NOMO-1 treated with DMSO at 0.1 percent for 48 hours (cell line): ENCODE data around the gene PCED1B.
A peak's percentile ranks its signal among the peaks of the same experiment; 100 is the strongest.
"Not testable (repeated sequence)": the region's sequence is repeated elsewhere in the genome, so short reads cannot be mapped to it uniquely, and the experiment has no call there.

Experiments
- DNase-seq: peaks from one replicate; lab custom pipeline; 2025; ENCODE audit not compliant: unreplicated experiment; lab: John Stamatoyannopoulos, UW

The PCED1B gene

DNA sequence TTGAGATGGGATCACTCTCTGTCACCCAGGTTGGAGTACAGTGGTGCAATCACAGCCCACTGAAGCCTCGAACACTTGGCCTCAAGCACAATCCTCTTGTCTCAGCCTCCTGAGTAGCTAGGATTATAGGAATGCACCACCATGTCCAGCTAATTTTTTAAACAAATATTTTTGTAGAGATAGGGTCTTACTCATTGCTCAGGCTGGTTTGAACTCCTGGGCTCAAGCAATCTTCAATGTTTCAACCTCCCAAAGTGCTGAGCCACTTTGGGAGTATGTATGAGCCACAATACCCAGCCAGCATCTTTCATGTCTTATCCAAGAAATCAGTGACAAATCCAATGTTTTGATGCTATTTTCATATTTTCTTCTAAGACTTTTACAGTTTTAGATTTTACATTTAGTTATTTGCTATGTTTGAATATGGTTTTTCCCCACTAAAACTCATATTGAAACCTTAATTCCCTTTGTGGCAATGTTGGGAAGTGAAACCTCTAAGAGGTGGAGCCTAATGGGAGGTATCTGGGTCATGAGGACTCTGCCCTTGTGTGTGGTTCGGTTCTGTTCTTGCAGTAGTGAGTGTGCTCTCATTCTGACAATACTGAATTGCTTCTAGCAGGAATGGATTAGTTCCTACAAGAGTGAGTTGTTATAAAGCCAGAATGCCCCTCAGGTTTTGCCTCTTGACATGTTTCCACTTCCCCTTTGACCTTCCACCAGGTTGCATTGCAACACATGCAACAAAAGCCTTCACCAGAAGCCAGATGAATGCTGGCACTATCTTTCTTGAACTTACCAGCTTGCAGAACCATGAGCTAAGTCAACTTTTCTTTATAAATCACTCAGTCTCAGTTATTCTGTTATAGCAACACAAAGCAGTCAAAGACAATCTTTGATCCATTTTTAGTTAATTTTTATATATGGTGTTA, 81.2 kb downstream of the PCED1B start:
- peak; percentile 80 for DNase-seq

DNA sequence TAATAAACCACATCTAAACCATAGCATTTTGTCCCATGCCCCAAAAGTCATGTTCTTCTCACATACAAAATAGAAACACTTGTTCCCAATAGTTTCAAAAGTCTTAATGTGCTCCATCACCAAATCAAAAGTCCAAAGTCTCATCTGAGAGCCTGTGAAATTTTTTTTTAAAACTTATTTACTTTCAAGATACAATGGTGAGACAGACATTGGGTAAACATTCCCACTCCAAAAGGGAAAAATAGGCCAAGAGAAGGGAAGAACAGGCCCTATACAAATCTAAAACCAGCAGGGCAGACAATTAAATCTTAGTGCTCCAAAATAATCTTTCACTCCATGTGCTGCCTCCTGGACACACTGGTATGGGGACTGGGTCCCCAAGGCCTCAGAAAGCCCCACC, 84.7 kb downstream of the PCED1B start:
- DNase-seq = no peak

DNA sequence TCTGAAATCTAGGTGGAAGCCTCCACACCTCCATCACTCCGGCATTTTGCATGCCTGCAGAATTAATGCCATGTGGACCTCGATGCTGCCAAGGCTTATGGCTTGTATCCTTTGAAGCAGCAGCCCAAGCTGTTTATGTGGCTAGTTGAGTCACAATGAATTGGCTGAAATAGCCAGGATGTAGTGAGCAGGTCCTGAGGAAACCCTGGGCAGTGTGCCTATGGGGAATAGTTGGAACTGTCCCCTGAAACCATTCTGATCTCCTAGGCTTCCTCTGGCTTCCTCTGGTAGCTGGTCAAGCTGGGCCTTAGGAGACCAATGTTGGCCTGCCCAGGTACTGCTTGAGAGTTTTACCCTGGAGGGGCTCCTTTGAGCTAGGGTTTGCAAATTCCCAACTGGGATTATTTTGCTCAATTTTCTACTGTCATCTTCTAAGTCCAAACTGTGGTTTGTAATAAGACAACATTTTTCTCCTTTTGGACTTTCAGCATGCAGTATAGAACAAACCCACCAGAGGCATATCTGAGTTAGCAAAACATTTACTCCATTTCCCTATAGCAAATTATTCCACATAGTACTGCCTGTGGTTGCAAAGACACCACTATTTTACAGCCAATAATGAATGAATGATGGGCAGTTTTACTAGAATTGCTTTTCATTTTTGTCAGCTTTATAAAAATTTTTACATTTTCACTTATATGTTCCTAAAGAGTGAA, 85.5 kb downstream of the PCED1B start:
- no peak for DNase-seq

DNA sequence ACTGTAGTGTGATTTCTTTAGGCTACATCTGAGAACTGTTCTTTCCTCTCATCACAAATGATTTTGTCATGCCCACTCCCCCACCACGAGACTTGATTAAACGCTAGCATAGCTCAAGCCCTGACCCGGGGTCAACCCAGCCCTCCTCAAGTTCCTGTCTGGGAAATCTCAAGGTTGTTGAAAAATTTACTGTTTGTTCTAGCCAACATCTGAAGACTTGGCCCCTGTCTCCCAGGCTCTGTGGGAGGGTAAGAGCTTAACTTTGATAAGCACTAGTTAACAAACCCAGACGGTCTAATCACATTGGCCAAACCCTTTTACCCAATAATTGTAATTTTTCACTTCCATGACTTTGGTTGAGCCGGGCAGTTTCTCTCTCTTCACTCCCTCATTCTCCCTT, 86.5 kb downstream of the PCED1B start:
- DNase-seq = no peak

DNA sequence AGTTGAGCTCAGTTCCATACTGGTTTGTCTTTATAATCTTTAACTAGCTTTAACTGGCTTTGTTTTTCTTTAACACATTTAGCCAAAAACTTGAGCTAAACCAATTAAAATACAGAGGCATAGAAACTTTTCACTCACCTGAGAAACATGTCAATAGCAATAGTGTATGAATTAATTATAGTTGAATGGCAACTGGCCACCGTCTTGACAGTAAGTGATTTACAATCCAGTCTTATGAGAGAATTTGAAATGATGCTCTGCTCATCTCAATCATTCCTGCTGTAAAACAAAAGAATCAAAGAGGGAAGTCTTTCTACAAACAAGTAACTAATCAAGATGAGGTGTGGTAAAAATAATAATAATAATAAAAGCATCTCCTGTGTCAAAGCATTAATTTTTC, 86.9 kb downstream of the PCED1B start:
- DNase-seq = no peak

DNA sequence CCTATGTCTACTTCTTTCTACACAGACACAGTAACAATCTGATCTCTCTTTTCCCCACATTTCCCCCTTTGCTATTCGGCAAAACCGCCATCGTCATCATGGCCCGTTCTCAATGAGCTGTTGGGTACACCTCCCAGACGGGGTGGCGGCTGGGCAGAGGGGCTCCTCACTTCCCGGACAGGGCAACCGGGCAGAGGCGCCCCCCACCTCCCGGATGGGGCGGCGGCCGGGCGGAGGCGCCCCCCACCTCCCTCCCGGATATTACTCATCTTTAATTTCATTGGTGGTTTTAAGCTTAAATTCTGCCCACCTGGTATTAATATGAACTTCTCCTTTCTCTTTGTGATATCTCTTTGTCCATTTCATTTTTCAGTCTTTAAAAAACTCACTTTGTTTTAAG, 90.9 kb downstream of the PCED1B start:
- DNase-seq = not testable (repeated sequence)

DNA sequence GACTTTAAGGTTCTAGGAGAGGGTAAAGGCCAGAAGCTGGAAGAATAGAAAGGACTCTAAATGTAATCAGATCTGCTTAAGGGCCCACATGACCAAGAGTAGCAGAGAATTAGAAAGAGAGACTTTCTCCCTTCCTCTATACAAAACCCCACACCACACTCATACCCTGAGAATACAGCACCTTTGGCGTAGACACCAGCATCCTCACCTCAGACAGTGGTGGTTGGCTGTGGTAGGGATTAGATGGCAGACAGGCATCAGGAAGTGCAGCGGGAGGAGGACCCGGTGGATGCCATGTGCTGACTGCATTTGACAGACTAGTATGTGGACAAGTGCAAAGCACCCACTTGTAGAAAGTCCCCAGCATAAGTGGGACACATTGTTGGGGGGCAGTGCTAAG, 98.6 kb downstream of the PCED1B start:
- DNase-seq = no peak

DNA sequence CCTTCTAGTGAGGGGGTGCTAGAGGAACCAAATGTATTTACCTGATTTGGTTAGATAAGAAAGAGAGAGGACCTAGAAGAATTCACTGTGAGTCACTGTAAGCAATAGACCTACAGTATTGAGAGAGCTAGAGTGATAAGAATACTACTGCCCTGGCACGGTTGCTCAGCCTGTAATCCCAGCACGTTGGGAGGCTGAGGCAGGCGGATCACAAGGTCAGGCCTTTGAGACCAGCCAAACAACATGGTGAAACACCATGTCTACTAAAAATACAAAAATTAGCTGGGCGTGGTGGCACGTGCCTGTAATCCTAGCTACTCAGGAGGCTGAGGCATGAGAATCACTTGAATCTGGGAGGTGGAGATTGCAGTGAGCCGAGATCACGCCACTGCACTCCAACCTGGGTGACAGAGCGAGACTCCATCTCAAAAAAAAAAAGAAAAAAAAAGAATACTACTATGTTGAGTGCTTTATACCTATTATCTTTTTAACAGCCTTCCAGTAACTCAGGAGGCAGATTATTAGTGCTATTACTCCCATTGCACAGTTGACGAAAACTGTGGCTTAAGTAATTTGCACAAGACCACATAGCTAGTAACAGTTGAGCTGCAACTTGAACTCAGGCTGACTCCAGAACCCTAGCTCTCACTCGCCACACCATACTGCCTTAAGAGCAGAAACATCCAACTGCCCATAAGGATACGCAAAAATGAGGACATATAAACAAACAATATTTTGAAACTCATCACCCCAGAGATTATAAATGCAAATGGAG, 102.9 kb downstream of the PCED1B start:
- not testable (repeated sequence) for DNase-seq

DNA sequence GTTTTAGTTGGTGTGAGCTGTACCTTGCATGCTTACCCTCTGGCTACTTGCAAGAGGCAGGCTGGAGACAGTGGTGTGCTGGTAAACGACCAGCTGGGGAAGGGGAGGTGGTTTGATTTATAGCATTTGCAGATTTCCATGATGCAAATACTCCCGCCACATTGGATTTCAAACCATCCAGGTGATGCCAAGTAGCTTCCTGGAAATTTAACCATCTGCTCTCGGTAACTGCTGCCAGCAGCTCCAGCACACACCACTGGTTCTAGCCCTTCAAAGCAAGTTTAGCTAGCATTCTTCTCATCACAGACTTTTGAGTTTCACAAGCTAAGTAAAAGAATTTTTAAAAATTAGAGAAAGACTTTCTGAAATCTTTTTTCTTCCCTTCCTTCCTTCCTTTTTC, 104.8 kb downstream of the PCED1B start:
- DNase-seq = no peak

DNA sequence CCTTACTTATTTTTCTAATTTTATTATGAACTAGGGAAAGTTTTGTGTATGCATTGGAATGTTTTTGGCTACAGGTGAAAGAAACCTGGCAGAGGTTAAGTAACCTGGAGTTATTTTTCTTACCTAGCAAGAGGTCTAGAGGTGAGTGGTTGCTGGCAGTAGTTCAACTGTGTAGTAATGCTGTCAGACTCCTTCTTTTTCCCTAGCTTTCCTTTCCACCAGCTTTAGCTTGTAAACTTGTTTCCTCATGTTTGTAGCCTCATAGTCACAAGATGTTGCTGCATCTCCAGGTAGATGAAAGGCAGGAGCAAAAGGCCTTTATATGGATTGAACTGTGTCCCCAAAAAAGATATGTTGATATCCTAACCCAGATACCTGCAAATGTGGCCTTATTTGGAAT, 105.4 kb downstream of the PCED1B start:
- DNase-seq = no peak

DNA sequence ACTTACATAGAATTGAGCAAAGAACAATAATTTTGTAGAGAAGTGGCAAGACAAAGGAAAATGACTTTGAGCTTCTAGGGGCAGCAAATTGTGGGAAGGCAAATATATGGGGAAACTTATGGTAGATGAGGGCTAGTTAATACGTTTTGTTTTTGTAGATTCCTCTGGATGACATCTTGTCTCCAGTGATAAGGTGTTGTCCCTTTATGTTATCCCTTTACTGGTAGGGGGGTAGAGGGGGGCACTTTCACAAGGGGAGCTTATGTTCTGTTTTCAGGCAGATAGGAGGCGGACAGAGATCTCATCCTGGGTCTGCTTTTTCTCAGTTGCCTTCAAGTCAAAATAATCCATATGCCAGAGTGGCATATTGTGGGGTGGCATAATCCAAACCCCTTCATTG, 106.8 kb downstream of the PCED1B start:
- DNase-seq = no peak

DNA sequence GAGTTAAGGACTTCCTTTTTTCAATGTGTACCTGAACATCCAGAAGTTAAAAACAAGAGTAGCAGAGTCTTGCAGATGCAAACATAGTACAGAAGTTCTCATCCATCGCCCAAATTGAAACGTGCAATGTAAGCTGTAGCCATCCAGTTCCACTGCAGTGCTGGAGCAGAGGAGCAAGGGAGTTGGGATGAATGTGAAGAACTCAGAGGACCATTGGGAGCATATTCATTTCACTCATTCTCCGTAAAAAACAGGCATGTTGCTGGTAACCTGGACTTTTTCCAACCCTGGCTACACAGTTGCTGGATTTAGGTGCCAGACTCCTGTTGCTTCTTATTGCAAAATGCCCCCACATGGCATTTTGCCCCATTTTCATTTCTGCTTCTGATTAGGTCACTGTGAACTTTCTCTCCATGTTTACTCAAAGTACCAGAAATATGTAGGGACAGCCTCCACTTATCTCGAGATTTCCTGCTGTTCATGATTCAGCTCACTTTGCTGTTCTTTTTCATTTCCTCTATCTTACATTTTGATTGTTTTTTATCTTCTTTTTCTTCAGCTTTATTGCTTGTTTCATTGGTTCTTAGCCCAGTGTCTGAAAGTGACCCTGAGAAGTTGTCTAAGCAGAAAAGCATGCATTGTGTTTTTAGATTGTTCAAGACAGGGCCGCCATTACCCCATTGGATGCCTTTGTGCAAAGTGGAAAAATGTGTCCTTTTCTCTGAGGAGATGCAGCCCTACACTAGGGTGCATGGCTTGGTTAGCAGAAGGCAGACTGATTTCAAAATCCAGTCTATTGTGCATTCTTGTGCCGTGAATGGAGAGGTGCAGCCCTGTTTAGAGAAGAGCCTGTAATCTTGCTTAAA, 109.4 kb downstream of the PCED1B start:
- peak; percentile 28 for DNase-seq

DNA sequence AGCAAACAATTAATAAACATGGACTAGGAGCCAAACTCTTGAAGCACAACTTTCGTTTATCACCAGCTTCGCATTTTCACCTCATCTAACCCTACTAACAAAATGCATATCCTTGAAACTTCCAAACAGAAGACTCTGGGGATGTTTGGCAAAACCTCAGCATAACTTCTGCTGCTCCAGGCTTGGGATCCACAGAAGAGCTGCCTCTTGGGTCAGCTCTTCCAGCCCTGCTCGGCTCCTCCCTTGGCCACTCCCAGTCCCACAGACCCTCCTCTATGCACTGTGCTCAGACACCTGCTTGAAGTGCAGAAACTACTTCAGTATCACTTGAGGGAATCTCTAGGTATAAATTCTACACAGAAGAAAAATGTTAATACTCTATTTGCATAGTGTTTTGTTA, 110.3 kb downstream of the PCED1B start:
- no peak for DNase-seq

DNA sequence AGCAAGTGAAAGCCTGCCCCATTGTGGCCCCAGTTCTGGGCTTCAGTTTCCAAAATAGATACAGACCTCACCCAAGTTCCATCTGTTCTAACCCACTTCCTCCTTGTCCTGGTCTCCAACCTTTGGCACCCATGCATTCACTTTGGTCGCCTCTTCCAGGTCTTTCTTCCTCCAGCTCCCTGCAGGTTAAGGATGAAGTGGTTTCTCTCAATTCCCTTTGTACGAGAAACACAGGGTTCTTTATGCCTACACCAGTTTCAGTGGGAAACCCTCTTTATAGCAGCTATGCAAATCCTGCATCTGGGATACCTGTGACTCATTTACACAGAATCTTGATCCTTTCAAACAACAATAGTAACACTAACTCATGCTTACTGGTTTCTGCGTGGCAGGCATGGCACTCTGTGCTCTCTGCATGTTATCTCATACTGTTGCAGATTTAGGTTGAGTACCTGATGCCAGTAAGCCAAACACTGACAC, 110.9 kb downstream of the PCED1B start:
- no peak for DNase-seq

DNA sequence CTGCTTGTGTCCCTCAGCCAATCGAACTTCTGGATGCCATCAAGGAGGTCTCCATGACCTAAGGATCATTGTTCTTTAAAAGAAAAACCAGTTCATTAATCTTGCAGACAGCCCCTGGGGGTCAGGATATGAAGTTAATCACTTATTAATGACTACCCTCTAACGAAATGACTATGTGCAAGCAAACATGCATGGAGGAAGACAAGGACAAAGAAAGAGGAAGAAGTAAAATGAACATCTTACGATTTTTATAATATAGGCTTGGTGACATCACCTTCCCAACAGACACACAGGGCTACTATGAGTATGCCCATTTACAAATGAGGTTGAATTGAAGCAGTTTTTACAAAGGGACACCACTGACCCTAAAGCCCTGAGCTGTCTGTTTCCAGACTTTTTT, 111.5 kb downstream of the PCED1B start:
- DNase-seq = peak; percentile 75

DNA sequence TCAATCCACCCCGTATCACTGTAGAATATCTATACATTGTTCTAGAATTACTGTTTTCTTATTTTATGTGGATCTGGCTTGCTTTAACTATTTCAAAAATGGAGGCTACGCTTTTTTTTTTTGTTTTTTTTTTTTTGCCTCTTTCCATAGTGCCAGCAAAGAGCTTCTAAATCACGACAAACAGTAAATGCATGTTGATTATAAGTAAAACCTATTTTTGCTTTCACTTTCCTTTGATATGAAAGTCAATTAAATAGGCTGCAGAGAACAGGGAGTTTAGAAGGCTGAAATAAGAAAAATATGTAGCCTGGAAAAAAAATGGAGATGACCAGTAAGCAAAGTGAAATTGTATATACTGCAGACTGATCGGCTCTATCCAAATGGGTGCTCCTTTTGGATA, 112.6 kb downstream of the PCED1B start:
- no peak for DNase-seq

DNA sequence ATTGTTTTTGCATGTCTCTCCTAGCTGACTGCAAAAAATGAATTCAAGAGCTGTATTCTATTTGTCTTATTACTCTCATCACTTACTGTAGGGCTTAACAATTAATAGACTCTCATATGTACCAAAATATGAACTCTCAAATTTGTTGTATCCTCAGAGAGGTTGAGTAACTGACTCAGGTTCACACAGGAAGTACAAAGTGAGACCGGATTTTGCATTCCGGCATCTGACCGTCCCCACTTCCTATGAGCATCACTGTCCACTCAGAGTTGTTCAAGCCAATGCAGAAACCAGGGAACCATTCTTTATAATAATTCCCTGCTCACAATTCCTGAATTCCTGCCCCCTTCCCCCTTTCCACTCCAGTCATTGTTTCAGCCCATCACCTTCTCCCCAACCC, 113.6 kb downstream of the PCED1B start:
- no peak for DNase-seq

DNA sequence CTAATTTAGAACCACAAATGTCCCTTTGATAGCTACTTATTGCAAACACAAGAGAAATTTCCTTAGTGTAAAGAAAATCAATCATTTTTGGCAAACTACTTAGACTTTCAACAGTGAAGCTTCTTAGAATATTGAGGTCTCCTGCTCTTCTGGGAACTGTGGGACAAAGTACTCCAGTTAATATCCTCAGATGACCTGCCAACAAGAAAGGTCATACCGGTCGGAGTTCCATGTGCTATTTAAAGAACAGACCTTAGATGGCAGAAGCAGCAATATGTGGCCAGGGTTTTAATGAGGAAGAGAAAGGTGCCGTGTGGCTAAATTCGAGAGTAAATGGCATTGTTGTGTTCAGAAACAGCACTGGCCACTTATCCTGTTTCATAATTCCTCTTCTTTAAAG, 115.1 kb downstream of the PCED1B start:
- peak; percentile 37 for DNase-seq

DNA sequence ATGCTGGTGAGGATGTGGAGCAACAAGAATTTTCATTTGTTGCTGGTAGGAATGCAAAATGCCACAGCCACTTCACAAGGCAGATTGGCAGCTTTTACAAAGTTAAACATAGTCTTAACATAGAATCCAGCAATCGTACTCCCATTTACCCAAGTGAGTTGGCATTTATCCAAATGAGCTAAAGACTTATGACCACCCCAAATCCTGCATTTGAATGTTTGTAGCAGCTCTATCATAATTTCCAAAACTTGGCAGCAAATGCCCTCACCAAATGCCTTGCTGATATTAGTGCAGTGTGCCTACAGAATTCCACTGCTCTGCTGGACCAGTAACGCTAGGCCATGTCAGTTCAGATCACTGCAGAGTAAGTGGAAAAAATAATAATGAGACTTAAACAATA, 121.0 kb downstream of the PCED1B start:
- no peak for DNase-seq

DNA sequence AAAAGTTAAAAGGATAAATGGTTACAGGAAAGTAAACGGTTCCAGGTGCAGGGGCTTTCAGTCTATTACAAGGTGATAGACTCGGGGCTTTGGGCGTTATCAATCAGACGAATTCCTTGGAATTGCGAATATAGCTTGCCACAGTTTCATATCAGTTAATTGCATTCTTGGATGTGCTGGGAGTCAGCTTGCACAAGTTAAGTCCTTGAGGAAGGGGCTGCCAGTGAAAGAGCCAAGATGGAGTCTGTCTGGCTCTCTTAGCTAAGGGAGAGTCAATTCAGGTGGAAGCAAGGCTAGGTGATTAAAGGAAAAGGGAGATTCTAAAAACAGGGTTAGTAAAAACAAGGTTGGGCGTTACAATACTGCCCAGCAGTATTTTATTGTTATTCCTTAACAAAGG, 121.8 kb downstream of the PCED1B start:
- DNase-seq = not testable (repeated sequence)

DNA sequence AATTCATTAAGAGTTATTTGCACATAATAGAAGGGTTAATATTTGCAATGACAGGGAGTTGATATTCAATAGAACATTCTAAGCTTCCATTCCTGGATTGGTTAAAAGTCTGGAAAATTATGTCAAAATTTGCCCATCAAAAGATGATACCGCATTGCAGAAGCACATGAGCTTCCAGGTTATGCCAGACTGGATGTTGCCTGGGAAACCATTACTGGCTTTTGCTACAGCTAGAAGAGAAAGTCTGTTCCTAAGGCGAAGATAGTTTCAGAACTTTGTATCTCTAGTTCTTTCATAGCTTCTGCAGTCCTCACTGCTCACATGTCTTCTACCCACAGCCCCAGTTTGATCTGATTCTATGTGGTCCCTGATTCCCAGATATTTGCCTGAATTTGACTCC, 122.8 kb downstream of the PCED1B start:
- DNase-seq = no peak
